Measurements from ENCODE around the gene MEN1.
A peak's percentile ranks its signal among the peaks of the same experiment; 100 is the strongest.

The MEN1 gene

GRCh38 chr11:64801561-64802369 lies 8.6 kb downstream of the MEN1 start:
- no peak for DNase-seq (ENCODE audit: low spot score)

GRCh38 chr11:64801158-64801464 lies 9.2 kb downstream of the MEN1 start:
- DNase-seq (ENCODE audit: low spot score) = no peak

GRCh38 chr11:64800303-64801157 lies 9.8 kb downstream of the MEN1 start:
- no peak for DNase-seq (ENCODE audit: low spot score)

- DNase-seq (ENCODE audit: low spot score) = no peak
These were observed 10.6 kb downstream of the MEN1 start for GRCh38 chr11:64799623-64800302.

GRCh38 chr11:64799256-64799622 lies 11.1 kb downstream of the MEN1 start:
- DNase-seq (ENCODE audit: low spot score) = no peak

- DNase-seq (ENCODE audit: low spot score) = no peak
These were observed 13.4 kb downstream of the MEN1 start for GRCh38 chr11:64796757-64797541.

- no peak for DNase-seq (ENCODE audit: low spot score)
These were observed 14.1 kb downstream of the MEN1 start for GRCh38 chr11:64796047-64796756.

GRCh38 chr11:64794526-64794925 lies 15.8 kb downstream of the MEN1 start:
- DNase-seq (ENCODE audit: low spot score) = no peak

GRCh38 chr11:64793271-64794160 lies 16.8 kb downstream of the MEN1 start:
- no peak for DNase-seq (ENCODE audit: low spot score)

GRCh38 chr11:64792482-64792881 lies 17.9 kb downstream of the MEN1 start:
- DNase-seq (ENCODE audit: low spot score) = no peak

GRCh38 chr11:64791781-64792291 lies 18.5 kb downstream of the MEN1 start:
- DNase-seq (ENCODE audit: low spot score) = no peak

- no peak for DNase-seq (ENCODE audit: low spot score)
These were observed 19.9 kb downstream of the MEN1 start for GRCh38 chr11:64790205-64791095.

GRCh38 chr11:64789331-64790204 lies 20.8 kb downstream of the MEN1 start:
- no peak for DNase-seq (ENCODE audit: low spot score)

GRCh38 chr11:64788321-64789215 lies 21.8 kb downstream of the MEN1 start:
- DNase-seq (ENCODE audit: low spot score) = no peak

- peak; percentile 72 for DNase-seq (ENCODE audit: low spot score)
These were observed 22.6 kb downstream of the MEN1 start for GRCh38 chr11:64787526-64788320.

GRCh38 chr11:64786308-64786707 lies 24.0 kb downstream of the MEN1 start:
- no peak for DNase-seq (ENCODE audit: low spot score)

Measured in AG08395 (cell line).